Activated CD8-positive, alpha-beta memory T cell treated with anti-CD3 and anti-CD28 coated beads, Interleukin-2, amount 50 U/mL, for 24 hours (primary cell): ENCODE measurements around the gene GALNT6.
"Not testable (repeated sequence)": the region's sequence is repeated elsewhere in the genome, so short reads cannot be mapped to it uniquely, and the experiment has no call there.

Experiments used
- DNase-seq: peaks from one replicate; pipeline ENCODE4 v3.0.0-alpha.2; 2020; ENCODE audit errors: extremely low read depth

GALNT6 gene

GRCh38 chr12:51358496-51358895 is 32.7 kb downstream of the GALNT6 start:
- DNase-seq: no peak

DNA sequence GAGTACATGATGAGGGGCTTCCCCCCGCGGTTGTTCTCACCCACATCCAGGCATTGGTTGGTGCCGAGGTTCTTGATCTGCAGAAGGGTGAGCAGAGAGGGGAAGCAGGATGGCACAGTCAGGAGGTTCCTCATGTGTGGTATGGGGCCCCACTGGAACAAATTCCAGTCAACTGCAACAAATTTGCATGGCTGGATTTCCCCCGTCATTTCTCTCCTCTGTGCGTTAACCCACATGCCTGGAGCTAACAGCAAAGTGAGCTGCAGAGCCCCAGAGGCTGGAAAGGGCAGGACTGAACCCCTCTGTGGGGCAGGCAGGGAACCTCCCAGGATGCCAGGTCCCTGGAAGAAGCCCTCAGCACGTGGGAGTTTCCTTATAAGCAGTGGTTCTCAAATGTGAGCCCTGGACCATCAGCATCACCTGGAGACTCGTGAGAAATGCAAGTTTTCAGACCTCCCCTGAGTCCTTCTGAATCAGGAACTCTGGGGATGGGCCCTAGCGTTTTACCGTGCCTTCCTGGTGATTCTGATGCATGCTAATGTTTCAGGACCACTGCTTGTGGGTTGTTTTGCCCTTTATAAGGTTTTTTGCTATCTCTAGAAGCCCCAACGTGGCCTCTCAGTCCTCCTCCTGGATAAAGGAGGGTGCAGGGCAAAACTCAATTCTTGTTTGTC is 33.7 kb downstream of the GALNT6 start:
- no peak for DNase-seq

DNA sequence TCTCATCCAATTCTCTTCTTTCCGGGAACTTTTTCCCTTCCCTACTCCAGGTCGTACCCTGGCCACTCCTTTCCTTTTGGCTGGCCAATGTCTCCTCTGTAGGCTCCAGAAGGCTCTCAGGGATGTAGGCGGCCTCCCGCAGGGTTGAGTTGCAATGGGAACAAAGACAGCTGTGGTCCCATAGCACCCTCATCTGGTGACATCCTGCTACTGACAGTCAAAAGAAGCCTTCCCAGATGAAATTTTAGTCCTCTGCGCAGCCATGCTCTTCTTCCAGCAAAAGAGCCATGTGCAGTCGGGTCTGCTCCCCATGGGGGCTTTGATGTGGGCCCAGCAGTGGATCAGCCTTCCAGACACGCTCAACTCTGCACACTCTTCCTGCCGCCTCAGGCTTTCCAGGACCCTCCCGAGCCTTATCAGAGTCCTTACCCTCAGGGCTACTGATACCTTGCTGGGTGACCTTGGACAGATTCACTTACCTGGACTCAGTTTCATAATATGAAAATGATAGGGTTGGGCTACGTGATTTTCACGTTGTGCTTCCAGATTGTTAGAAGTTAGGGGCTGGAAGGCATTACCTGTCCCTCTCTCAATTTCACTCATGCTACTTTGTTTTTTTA is 39.2 kb downstream of the GALNT6 start:
- DNase-seq: no peak

GRCh38 chr12:51349026-51349425 is 42.2 kb downstream of the GALNT6 start:
- DNase-seq: no peak

DNA sequence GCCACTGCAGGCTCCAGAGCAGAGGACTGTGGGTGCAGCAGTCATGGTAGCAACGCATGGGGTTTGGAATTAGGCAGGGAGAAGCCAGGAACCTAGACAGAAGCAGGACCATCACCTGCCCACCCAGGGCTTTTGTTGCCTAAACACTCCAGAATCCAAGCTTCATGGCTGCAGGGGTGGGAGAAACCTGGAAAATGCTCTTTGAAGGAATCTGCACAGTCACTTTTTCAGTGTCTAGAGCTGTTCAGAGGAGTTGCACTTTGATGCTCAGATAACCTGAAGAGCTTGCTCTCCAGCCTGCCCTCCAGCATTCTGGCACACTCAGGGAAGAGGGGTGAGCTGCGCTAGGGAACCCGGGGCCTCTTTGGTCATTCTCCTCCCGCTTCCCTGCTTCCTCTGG is 43.1 kb downstream of the GALNT6 start:
- no peak for DNase-seq

- DNase-seq: no peak
These were observed 44.6 kb downstream of the GALNT6 start, which contains the start of gene CELA1 for GRCh38 chr12:51346581-51346980. Gene CELA1, minus strand, starts transcription at chr12:51346679. Its CDS starts 41 bp downstream, at chr12:51346638.

DNA sequence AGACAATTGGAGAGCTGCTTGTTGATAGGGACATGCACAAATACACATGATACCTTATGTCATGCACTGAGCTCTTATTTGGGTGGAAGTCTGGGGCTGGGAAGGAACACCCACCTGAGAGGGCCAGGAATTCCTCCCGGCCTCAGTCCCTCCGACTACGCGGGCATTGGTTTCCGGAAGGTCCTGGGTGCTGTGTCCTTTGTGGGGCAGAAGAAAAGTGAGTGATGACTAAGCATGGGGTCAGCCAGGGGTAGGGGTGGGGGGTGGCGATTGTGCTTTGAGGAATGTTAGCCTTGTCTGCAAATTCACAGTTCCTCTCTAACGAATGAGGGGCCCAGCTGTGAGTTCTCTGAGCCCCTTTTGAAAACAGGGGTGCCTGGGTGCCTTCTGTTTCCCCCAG is 45.5 kb downstream of the GALNT6 start:
- no peak for DNase-seq

DNA sequence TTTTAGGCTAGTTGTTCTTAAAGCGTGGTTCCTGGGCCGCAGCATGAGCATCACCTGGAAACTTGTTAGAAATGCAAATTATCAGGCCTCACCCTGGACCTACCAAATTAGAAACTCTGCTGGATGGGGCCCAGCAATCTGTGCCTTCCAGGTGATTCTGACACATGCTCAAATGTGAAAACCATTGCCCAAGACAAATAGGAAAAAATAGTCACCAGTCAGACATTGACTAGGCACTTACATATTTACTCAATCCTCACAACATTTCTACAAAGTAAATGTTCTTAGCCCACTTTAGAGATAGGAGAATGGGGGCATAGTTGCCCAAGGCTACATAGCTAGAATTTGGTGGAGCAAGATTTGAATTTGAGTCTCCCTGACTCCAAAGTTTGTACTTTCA is 48.0 kb downstream of the GALNT6 start:
- DNase-seq: no peak

DNA sequence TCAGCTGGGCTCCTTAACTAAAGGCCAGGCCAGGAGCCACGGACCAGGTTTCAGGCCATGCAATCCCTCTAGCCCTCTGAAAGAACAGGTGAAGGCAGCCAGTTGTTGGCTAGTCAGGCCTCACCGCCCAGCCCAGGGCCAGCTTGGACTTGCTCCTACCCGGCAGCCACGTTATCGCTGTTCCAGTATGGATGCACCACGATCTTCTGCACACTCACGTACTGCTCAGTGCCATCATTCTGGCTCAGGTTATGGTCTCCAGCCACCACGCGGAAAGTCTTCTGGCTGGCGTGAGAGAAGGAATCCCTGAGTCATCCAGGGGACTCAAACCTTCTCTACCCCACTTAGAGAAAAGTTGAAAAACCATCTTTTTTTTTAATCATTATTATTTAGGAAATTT is 48.8 kb downstream of the GALNT6 start:
- DNase-seq: no peak

- DNase-seq: peak; percentile 56
These were observed 49.8 kb downstream of the GALNT6 start for GRCh38 chr12:51341251-51342007.

GRCh38 chr12:51339750-51340149 is 51.5 kb downstream of the GALNT6 start:
- DNase-seq: no peak

- not testable (repeated sequence) for DNase-seq
These were observed 53.9 kb downstream of the GALNT6 start for GRCh38 chr12:51337336-51337735.

GRCh38 chr12:51335931-51336330 is 55.3 kb downstream of the GALNT6 start:
- no peak for DNase-seq

- DNase-seq: no peak
These were observed 56.4 kb downstream of the GALNT6 start for GRCh38 chr12:51334764-51335163.

DNA sequence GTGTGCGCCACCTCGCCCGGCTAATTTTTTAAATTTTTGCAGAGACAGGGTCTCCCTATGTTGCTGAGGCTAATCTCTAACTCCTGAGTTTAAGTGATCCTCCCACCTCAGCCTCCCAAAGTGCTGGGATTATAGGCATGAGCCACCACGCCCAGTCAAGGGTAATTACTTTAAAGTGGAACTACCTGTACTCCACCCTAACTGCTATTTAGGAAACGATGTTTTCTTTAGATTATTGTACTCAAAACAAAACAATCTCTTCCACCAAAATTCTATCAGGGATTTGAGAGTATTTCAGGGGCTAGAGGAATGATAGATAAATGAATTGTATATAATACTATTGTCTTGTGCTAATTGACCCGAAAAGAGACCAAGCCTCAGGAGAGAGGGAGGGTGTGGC is 57.7 kb downstream of the GALNT6 start:
- no peak for DNase-seq

- DNase-seq: no peak
These were observed 61.0 kb downstream of the GALNT6 start for GRCh38 chr12:51330186-51330585.

DNA sequence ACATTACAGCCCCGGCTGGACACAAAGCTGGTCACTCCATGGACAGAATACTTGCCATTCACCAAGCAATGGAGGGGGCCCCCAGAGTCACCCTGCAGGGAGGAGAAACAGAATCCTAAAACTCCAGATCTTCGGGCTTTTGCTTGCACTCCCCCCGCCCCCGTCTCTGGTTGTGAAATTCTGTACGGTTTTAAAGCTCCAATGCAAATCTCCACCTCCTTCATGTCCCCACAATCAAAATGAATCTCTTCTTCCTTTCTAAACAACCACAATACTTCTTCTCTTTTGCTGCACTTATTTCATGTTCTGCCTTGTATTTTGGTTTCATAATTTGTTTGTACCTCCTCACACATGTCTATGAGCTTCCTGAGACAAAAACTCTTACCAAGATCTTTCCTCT is 61.5 kb downstream of the GALNT6 start:
- DNase-seq: no peak

DNA sequence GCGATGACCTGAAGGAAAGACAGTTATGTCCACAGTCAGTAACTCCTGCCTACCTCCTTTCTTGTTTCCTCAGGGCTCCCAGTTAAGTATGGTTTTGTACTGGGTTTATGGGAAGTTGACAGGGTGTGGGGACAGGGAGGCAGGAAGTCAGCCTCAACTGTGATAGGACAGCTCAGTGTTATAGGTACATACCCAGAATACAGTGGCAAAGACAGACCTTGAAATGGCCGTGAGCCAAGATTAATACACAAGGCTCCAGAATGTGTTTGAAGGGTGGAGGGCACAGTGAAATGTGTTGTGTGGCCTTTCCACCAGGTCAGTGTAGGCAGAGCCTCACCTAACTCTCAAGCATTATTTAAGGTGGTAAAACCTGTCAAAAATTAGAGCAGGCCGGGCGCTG is 62.6 kb downstream of the GALNT6 start:
- DNase-seq: no peak

DNA sequence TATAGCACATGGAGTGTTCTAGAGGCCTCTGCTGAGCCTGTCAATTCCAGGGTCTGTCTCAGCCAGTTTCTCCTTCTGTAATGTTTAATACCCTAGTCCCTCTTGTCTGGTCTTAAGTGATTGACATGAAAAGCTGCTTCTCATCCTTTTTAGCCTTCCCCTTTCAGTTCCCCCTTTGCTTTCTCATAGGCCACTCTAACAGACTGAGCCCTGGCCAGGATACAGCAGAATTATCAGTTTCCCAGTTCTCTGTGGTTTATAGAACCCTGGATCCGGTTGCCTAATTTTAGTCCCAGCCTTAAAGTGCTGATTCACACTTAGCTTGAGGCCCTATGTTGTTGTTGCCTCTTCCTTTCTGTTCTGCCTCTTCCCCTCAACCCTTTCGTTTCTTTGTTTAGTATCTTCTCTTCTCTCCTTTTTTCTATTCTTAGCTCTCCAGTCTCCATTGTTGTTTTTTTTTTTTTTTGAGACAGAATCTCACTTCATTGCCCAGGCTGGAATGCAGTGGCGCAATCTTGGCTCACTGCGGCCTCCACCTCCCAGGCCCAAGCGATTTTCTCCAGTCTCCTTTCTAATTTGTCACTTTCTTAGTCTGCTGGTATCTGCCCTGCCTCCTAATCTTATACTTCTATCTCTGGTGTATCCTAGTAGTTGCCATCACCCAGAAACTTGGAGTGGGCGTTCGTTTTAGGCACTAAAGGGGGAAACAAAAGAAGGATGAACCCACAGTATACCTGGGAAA is 64.3 kb downstream of the GALNT6 start:
- DNase-seq: no peak

GRCh38 chr12:51324953-51325352 is 66.3 kb downstream of the GALNT6 start:
- no peak for DNase-seq

DNA sequence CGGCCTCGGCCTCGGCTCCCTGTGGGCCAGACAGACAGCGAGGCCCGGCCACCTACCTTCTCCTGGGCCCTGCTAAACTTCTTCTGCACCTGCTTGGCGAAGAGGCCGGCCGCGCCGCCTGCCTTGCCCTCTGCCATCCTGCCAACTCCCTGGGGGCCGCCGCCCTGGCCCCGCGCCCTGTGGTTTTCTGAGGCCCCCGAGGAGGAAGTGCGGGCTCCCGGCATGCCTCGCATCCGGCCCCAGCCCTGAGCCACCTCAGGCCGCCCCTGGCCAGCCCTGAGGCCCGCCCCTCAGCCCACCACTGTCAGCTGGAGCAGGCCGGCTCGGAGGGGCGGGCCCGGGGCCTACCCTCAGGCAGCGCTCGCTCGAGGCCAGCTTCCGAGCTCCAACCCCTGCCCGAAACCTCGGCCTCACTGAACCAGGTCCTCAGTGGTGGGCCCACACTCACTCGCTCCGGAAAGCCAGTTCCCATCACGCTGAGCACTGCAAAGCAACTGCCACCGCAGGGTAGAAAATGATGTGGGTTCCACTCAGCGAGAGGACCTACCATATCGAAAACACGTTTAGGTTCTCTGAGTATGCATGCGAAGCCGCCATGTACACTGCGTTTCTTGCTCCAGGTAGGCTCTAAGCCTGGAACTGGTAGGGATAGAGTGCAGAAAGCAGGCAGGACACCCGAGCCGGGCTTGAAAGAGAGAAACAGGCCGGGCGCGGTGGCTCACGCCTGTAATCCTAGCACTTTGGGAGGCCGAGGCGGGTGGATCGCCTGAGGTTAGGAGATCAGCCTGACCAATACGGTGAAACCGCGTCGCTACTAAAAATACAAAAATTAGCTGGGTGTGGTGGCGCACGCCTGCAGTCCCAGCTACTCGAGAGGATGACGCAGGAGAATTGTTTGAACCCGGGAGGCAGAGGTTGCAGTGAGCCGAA is 67.0 kb downstream of the GALNT6 start, which contains the start of gene BIN2:
Gene BIN2 (minus strand): TSS at position 209 of the 930 bp plus-strand sequence. CDS start 72 bp downstream, at position 137.
- DNase-seq: peak; percentile 20
